Left ventricle myocardium inferior (tissue), 1 donor: ENCODE results near the gene PIP4K2C. TPM values are rescaled to one million over a fixed set of nuclear protein-coding genes. Genes with fewer than 3 reads are reported as not detected.
A peak's percentile ranks its signal among the peaks of the same experiment; 100 is the strongest.
"Not testable (repeated sequence)": the region's sequence is repeated elsewhere in the genome, so short reads cannot be mapped to it uniquely, and the experiment has no call there.

Experiments
- DNase-seq: peaks from one replicate; pipeline ENCODE4 v3.0.0-alpha.2; 2020
- H3K27ac ChIP-seq: fragments of 200-600 bp; replicated peaks from 2 replicates; pipeline ENCODE4 v1.8.0; 2021
- H3K27me3 ChIP-seq: fragments of 200-600 bp; 2 replicates; pipeline ENCODE4 v1.8.0; 2021; ENCODE audit warnings: low read depth
- H3K36me3 ChIP-seq: fragments of 200-600 bp; 2 replicates; pipeline ENCODE4 v1.8.0; 2021
- H3K4me1 ChIP-seq: fragments of 200-600 bp; 2 replicates; pipeline ENCODE4 v1.8.0; 2021
- H3K4me3 ChIP-seq: fragments of 200-600 bp; 2 replicates; pipeline ENCODE4 v1.8.0; 2021; ENCODE audit warnings: mild to moderate bottlenecking, moderate library complexity
- H3K9me3 ChIP-seq: fragments of 200-600 bp; replicated peaks from 2 replicates; pipeline ENCODE4 v1.8.0; 2021
- CTCF ChIP-seq: fragments of 200-600 bp; IDR thresholded peaks from 2 replicates; pipeline ENCODE4 v1.8.0; 2021; ENCODE audit warnings: antibody characterized with exemption, mild to moderate bottlenecking, borderline replicate concordance
- intact Hi-C: fragments of 100-400 bp; cut with micrococcal nuclease; formaldehyde crosslinking; loops from one replicate; pipeline ENCODE4 v1.11.0; 2022
- total RNA-seq: library from RNA; stranded (reverse); fragmentation: NEBNext Ultra II Directional; extraction: Animal tissue kit (Norgen Biotek cat#: 25700); gene quantifications from one replicate; pipeline ENCODE4 v1.2.1, GENCODE V29; 2021
- donor health status: DM: no; HTN: yes; CAD: no; lungs with severe emphysema.

The PIP4K2C gene
- total RNA-seq, 1 donor from 2014 or later = 12.3 TPM

GRCh38 chr12:57584690-57585089 is 6.3 kb upstream of the PIP4K2C start:
- no peak for TF ChIP-seq CTCF
- no peak for DNase-seq
- no peaks in the 10 kb centered on the region for H3K4me1 ChIP-seq
- intact Hi-C loops = loop anchor here (5.0 kb wide), 1 partner anchor 38 kb away; no protein-coding TSS in a partner anchor
- peaks cover 52% of the 10 kb centered on the region for H3K27me3 ChIP-seq
- no peaks in the 10 kb centered on the region for H3K9me3 ChIP-seq
- no peak overlapping the region for H3K4me3 ChIP-seq
- no peaks in the 10 kb centered on the region for H3K36me3 ChIP-seq
- H3K27ac ChIP-seq = no peak overlapping the region

GRCh38 chr12:57585156-57585555 is 5.8 kb upstream of the PIP4K2C start:
- H3K4me1 ChIP-seq = peaks cover under 1% of the 10 kb centered on the region
- intact Hi-C loops = no loop called here
- no peak for DNase-seq
- no peak overlapping the region for H3K27ac ChIP-seq
- H3K27me3 ChIP-seq = peaks cover 52% of the 10 kb centered on the region
- no peaks in the 10 kb centered on the region for H3K36me3 ChIP-seq
- no peak for TF ChIP-seq CTCF
- no peaks in the 10 kb centered on the region for H3K9me3 ChIP-seq
- H3K4me3 ChIP-seq = no peak overlapping the region

GRCh38 chr12:57586128-57586527 is 4.9 kb upstream of the PIP4K2C start:
- no peaks in the 10 kb centered on the region for H3K36me3 ChIP-seq
- H3K4me1 ChIP-seq = peaks cover 10% of the 10 kb centered on the region
- H3K9me3 ChIP-seq = no peaks in the 10 kb centered on the region
- intact Hi-C loops = no loop called here
- DNase-seq = no peak
- no peak overlapping the region for H3K4me3 ChIP-seq
- peaks cover 48% of the 10 kb centered on the region for H3K27me3 ChIP-seq
- no peak overlapping the region for H3K27ac ChIP-seq
- TF ChIP-seq CTCF = no peak

GRCh38 chr12:57586832-57587429 is 4.1 kb upstream of the PIP4K2C start:
- DNase-seq = no peak
- Histone ChIP-seq H3K36me3 (no peaks in the 10 kb centered on the region), H3K4me3 (no peak overlapping the region), H3K4me1 (peaks cover 18% of the 10 kb centered on the region), H3K27me3 (peaks cover 40% of the 10 kb centered on the region), H3K27ac (no peak overlapping the region), H3K9me3 (no peaks in the 10 kb centered on the region)
- intact Hi-C loops = no loop called here
- no peak for TF ChIP-seq CTCF

GRCh38 chr12:57588951-57589610 is 1.9 kb upstream of the PIP4K2C start:
- H3K36me3 ChIP-seq, intact Hi-C loops, DNase-seq, H3K9me3 ChIP-seq, H3K4me3 ChIP-seq, H3K27ac ChIP-seq: not testable (repeated sequence)
- peaks cover 29% of the 10 kb centered on the region for H3K27me3 ChIP-seq
- peaks cover 26% of the 10 kb centered on the region for H3K4me1 ChIP-seq

GRCh38 chr12:57590479-57590863 is 521 bp upstream of the PIP4K2C start:
- H3K27ac ChIP-seq = peak overlapping the region; percentile 82
- intact Hi-C loops = no loop called here

More at GRCh38 chr12:57590479-57590863, 521 bp upstream of the PIP4K2C start:
- Histone ChIP-seq H3K36me3 (peaks cover 10% of the 10 kb centered on the region), H3K27me3 (peaks cover 29% of the 10 kb centered on the region), H3K9me3 (no peaks in the 10 kb centered on the region), H3K4me3 (peak overlapping the region; percentile 88), H3K4me1 (peaks cover 26% of the 10 kb centered on the region)
- no peak for DNase-seq
- TF ChIP-seq CTCF = no peak
